ENCODE results near the gene VPS13D.

Gene VPS13D

GRCh38 chr1:12554521-12555305 is 324.9 kb downstream of the VPS13D start:
- no peak for TF ChIP-seq JUND (IDR thresholded peaks at IDR 0.05; ENCODE audit: low read depth)
- DNase-seq (ENCODE audit: low read depth in 1 of 2, low spot score in 1 of 2): no peak
- in situ Hi-C loops (cut with HindIII; ENCODE audit: low pct_unique_long_range_greater_than_20kb, low sequenced_read_pairs): no loop called here

GRCh38 chr1:12555411-12556367 is 325.9 kb downstream of the VPS13D start:
- in situ Hi-C loops (cut with HindIII; ENCODE audit: low pct_unique_long_range_greater_than_20kb, low sequenced_read_pairs): no loop called here
- no peak for DNase-seq (ENCODE audit: low read depth in 1 of 2, low spot score in 1 of 2)
- no peak for TF ChIP-seq JUND (IDR thresholded peaks at IDR 0.05; ENCODE audit: low read depth)

GRCh38 chr1:12556368-12556930 is 326.6 kb downstream of the VPS13D start:
- DNase-seq (ENCODE audit: low read depth in 1 of 2, low spot score in 1 of 2): peak in 1 of 2 experiments; percentile 47
- TF ChIP-seq JUND (IDR thresholded peaks at IDR 0.05; ENCODE audit: low read depth): no peak
- in situ Hi-C loops (cut with HindIII; ENCODE audit: low pct_unique_long_range_greater_than_20kb, low sequenced_read_pairs): no loop called here

- no peak for TF ChIP-seq JUND (IDR thresholded peaks at IDR 0.05; ENCODE audit: low read depth)
These were observed 327.4 kb downstream of the VPS13D start for GRCh38 chr1:12556957-12557935.

GRCh38 chr1:12561121-12561520 is 331.3 kb downstream of the VPS13D start:
- no peak for DNase-seq (ENCODE audit: low read depth in 1 of 2, low spot score in 1 of 2)
- no peak for TF ChIP-seq JUND (IDR thresholded peaks at IDR 0.05; ENCODE audit: low read depth)
- in situ Hi-C loops (cut with HindIII; ENCODE audit: low pct_unique_long_range_greater_than_20kb, low sequenced_read_pairs): no loop called here

More at GRCh38 chr1:12556957-12557935, 327.4 kb downstream of the VPS13D start:
- DNase-seq (ENCODE audit: low read depth in 1 of 2, low spot score in 1 of 2): no peak
- in situ Hi-C loops (cut with HindIII; ENCODE audit: low pct_unique_long_range_greater_than_20kb, low sequenced_read_pairs): no loop called here

Data from T47D (cell line).